BE2C (cell line): ENCODE measurements around the gene B3GALT2.

Experiments used
- DNase-seq: peaks from one replicate; pipeline ENCODE4 v3.0.0-alpha.2; 2020
- H3K27me3 ChIP-seq: fragments of 250-450 bp; sonication (Bioruptor Pico); 2 replicates; pipeline ENCODE4 v1.5.1; 2020; ENCODE audit warnings: mild to moderate bottlenecking
- H3K36me3 ChIP-seq: fragments of 250-450 bp; sonication (Bioruptor Pico); 2 replicates; pipeline ENCODE4 v1.5.1; 2020; ENCODE audit warnings: mild to moderate bottlenecking
- H3K4me1 ChIP-seq: fragments of 250-450 bp; sonication (Bioruptor Pico); 2 replicates; pipeline ENCODE4 v1.5.1; 2020
- H3K4me3 ChIP-seq: 2 replicates; pipeline ENCODE4 v1.5.1; 2011; ENCODE audit warnings: low read depth, low read length
- H3K9me3 ChIP-seq: fragments of 250-450 bp; sonication (Bioruptor Pico); 2 replicates; pipeline ENCODE4 v1.5.1; 2020
- CTCF ChIP-seq: IDR thresholded peaks from 2 replicates; pipeline ENCODE4 v1.5.1; 2012; ENCODE audit warnings: mild to moderate bottlenecking, low read depth, low read length

Gene B3GALT2

GRCh38 chr1:193179094-193179493, 7.3 kb downstream of the B3GALT2 start:
- Histone ChIP-seq H3K36me3 (no peaks in the 10 kb centered on the region), H3K4me3 (no peak overlapping the region), H3K9me3 (no peaks in the 10 kb centered on the region), H3K4me1 (peaks cover 6% of the 10 kb centered on the region), H3K27me3 (no peaks in the 10 kb centered on the region)
- TF ChIP-seq CTCF, result no peak
- no peak for DNase-seq

GRCh38 chr1:193176788-193177187, 9.6 kb downstream of the B3GALT2 start:
- TF ChIP-seq CTCF, result no peak
- H3K4me3 ChIP-seq, result no peak overlapping the region
- H3K4me1 ChIP-seq, result peaks cover 6% of the 10 kb centered on the region
- H3K27me3 ChIP-seq, result no peaks in the 10 kb centered on the region
- H3K36me3 ChIP-seq, result no peaks in the 10 kb centered on the region
- DNase-seq, result peak; percentile 10
- no peaks in the 10 kb centered on the region for H3K9me3 ChIP-seq

GRCh38 chr1:193176113-193176512, 10.3 kb downstream of the B3GALT2 start:
- H3K36me3 ChIP-seq, result no peaks in the 10 kb centered on the region
- H3K4me1 ChIP-seq, result peaks cover 6% of the 10 kb centered on the region
- no peak for TF ChIP-seq CTCF
- DNase-seq, result no peak
- H3K4me3 ChIP-seq, result no peak overlapping the region
- no peaks in the 10 kb centered on the region for H3K27me3 ChIP-seq
- no peaks in the 10 kb centered on the region for H3K9me3 ChIP-seq

GRCh38 chr1:193157360-193157759, 29.1 kb downstream of the B3GALT2 start:
- no peaks in the 10 kb centered on the region for H3K27me3 ChIP-seq
- no peaks in the 10 kb centered on the region; the same call in 1 of the 2 replicates for H3K4me1 ChIP-seq
- peak; percentile 14 for DNase-seq
- H3K36me3 ChIP-seq, result peaks cover 9% of the 10 kb centered on the region
- H3K9me3 ChIP-seq, result no peaks in the 10 kb centered on the region
- no peak for TF ChIP-seq CTCF
- H3K4me3 ChIP-seq, result no peak overlapping the region

GRCh38 chr1:193156822-193157142, 29.6 kb downstream of the B3GALT2 start:
- DNase-seq, result no peak
- no peaks in the 10 kb centered on the region for H3K27me3 ChIP-seq
- no peak overlapping the region for H3K4me3 ChIP-seq
- no peaks in the 10 kb centered on the region; the same call in 1 of the 2 replicates for H3K4me1 ChIP-seq
- no peaks in the 10 kb centered on the region for H3K9me3 ChIP-seq
- H3K36me3 ChIP-seq, result peaks cover 12% of the 10 kb centered on the region
- TF ChIP-seq CTCF, result no peak

GRCh38 chr1:193156117-193156821, 30.1 kb downstream of the B3GALT2 start:
- H3K4me1 ChIP-seq, result no peaks in the 10 kb centered on the region; the same call in 1 of the 2 replicates
- peaks cover 17% of the 10 kb centered on the region for H3K36me3 ChIP-seq
- no peaks in the 10 kb centered on the region for H3K9me3 ChIP-seq
- DNase-seq, result no peak
- no peak overlapping the region for H3K4me3 ChIP-seq
- H3K27me3 ChIP-seq, result no peaks in the 10 kb centered on the region
- TF ChIP-seq CTCF, result no peak
